Purkinje cell (primary cell): ENCODE data around the gene TXNRD3. TPM values are rescaled to one million over a fixed set of nuclear protein-coding genes. Genes with fewer than 3 reads are reported as not detected.

ENCODE experiments used
- polyA plus RNA-seq: library from polyadenylated mRNA; unstranded; fragments of >200 nt; fragmentation: Nextera tagmentation; gene quantifications from 2 replicates; pipeline ENCODE4 v1.2.1, GENCODE V29; 2014

The TXNRD3 gene
- polyA plus RNA-seq = 1.4 TPM in 1 of 2 replicates, not detected in the other

DNA sequence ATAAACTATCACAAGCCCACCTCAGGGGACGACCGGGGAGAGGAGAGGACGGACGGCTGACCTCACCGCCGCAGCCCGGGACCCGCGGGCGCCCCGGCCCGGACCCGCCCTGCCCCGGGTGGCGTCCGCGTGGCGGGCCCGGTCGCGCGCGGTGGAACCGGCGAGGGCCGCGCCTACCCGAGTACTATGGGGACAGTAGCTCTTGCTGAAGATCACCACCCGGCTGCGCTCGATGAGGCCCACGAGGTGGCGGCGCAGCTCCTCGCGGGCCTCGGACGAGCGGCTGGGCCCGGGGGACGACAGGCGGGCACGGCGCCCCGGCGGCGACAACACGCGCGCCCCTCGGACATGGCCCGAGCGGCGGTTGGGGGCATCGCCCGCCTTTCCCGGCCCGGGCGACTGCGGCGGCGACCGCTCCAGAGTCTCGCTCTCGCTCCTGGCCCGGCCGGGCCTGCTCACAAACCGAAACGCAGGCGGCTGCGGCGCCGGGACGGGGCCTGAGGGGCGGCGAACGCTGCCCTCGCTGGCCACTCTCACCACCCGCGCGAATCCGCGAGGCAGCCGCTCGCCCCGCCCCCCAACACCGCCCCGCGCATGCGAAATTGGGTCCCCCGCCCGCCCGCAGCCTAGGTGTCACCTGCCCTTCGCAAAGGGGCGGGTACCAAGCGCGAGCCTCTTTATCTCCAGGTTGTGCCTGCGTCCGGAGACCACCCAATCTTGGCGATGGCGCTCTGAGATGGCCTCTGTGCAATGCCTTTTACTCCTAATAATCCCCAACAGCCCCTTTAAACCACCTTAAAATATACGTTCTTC, at the start of gene TXNRD3:
TSS of gene TXNRD3 (minus strand) at position 554 of the 813 bp plus-strand sequence.

DNA sequence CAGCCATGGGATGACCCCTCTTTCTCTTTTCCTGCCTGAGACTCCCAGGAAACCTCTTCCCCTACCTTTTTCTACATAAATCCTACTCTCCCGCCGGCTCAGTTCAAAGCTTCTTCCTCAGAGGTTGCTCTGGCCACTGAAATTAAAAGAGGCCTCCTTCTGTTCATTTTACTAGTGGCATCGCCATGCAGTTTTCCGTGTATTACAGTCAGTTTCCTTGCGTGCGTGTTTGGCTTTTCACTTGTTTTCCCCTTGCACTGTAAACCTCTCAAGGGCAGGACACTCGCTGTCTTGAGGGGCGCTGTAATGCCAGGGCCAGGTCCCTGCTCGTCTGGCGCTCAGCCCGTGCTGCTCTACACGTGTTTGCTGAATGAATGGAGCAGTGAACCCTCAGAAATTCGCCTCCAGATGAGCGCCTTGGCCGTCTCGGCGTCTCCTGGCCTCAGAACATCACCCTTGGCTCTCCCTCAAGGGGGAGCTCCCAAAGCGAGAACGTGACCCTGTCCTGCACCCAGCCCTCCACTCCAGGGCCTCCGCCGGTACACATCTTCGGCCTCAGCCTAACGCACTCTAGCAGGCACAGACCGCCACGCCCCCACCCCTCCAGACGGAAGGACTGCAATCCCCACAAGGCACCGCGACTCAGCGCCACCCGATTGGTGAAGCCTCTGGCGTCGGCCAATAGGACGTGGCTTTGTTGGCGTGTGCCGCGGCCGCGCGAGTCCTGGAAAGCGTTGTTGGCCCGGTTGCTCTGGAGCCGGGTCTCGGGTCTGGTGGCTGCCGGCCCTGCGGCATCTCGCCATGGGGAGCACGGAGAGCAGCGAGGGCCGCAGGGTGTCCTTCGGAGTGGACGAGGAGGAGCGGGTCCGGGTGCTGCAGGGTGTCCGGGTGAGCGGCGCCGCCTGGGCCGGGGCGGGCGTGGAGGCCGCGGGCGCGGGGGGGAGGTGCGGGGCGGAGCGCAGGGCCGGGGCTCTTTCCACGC, 48.9 kb upstream of the TXNRD3 start, which contains the start of gene CHCHD6:
TSS of gene CHCHD6 (plus strand) at position 729 of the 982 bp plus-strand sequence. CDS start at position 802, 73 bp downstream.

DNA sequence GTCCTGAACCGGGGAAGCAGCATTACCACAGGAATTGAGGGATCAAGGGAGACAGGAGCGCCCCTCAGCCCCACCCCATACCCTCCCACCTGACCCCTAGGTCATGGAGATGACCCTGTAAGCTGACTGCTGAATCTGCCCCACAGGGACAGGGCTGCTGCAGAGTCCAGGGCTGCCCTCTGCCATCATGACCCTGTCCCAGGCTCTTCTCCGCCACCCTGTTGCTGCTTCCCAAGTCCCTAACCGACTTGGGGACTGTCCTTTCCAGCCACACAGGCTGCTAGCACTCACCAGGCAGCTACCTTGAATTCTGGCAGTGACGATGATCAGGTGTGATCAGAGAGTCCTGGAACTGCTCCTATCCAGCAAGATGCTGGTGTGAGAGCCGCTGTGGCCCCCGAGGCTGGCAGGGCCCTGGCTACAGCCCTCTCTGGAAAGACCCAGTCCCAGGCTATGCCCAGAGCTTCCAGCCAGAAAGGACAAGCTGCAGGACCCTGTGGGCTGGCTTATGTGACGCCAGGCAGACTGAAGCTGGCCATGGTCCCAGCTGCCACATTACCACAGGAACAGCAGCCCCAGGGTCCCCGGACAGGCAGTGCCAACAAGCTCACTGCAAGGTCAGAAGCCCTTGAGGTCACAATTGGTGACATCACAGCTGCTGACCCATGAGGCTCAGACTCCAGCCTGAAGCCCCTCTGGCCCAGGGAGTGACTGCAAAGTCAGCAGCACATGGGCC, 96.4 kb downstream of the TXNRD3 start, which contains the start of gene C3orf22:
TSS of gene C3orf22 (minus strand) at position 597 of the 736 bp plus-strand sequence. CDS start 5,542 bp downstream, outside the sequence.

Other genes starting within 250 kb of the TXNRD3 start
- 1.9 and 4.8 TPM in 2 replicates for gene ZXDC, start 179.2 kb downstream of the TXNRD3 start, polyA plus RNA-seq
- gene UROC1, start 137.4 kb downstream of the TXNRD3 start, polyA plus RNA-seq = not detected in 2 replicates
- gene CHST13, start 131.0 kb downstream of the TXNRD3 start, polyA plus RNA-seq = not detected in 2 replicates
- gene C3orf22, start 96.2 kb downstream of the TXNRD3 start, polyA plus RNA-seq = not detected in 2 replicates
- gene CHCHD6, start 49.1 kb upstream of the TXNRD3 start, polyA plus RNA-seq = 22.3 and 46.1 TPM in 2 replicates